GM06990 (cell line): ENCODE data around the gene MKKS.

Experiments
- DNase-seq: peaks from one replicate; pipeline ENCODE4 v3.0.0-alpha.2; 2011; ENCODE audit not compliant: insufficient read length; ENCODE audit errors: extremely low read depth
- H3K27me3 ChIP-seq: replicated peaks from 2 replicates; pipeline ENCODE4 v1.6.0; 2011; ENCODE audit warnings: low read length; ENCODE audit not compliant: control insufficient read depth, insufficient read depth
- H3K36me3 ChIP-seq: 2 replicates; pipeline ENCODE4 v1.5.1; 2011; ENCODE audit warnings: low read length; ENCODE audit not compliant: control insufficient read depth, insufficient read depth
- H3K4me3 ChIP-seq: replicated peaks from 2 replicates; pipeline ENCODE4 v1.5.1; 2011; ENCODE audit warnings: low read depth, mild to moderate bottlenecking, control low read depth, low read length
- TF ChIP-seq, protein P1 (sequence below): IDR thresholded peaks from 2 replicates; pipeline ENCODE4 v1.5.1; 2011; ENCODE audit warnings: low read length, control low read depth, mild to moderate bottlenecking, inconsistent platforms; ENCODE audit not compliant: insufficient read depth, poor library complexity, severe bottlenecking

The MKKS gene

DNA sequence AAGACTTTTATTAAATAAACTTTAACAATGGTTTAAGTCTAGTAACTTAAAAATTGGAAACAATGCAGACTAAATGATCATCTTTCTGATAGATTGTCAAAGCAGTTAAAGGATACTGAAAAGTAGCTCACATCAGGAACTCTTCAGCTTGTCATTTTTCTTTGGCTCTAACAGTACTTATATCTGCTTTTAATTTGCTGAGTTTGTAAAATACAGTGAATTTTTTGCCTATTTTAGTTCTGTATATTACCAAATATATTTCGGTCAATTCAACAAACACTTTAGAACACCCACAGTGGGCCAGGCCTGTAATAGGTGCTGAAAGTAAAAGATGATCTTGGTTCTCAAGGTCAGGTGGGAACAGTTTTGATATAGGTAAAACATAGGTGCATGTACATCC, 22.3 kb downstream of the MKKS start:
- Histone ChIP-seq H3K27me3 (no peaks in the 10 kb centered on the region), H3K36me3 (peaks cover 2% of the 10 kb centered on the region), H3K4me3 (no peak overlapping the region)
- DNase-seq, result no peak
- TF ChIP-seq, protein P1, sequence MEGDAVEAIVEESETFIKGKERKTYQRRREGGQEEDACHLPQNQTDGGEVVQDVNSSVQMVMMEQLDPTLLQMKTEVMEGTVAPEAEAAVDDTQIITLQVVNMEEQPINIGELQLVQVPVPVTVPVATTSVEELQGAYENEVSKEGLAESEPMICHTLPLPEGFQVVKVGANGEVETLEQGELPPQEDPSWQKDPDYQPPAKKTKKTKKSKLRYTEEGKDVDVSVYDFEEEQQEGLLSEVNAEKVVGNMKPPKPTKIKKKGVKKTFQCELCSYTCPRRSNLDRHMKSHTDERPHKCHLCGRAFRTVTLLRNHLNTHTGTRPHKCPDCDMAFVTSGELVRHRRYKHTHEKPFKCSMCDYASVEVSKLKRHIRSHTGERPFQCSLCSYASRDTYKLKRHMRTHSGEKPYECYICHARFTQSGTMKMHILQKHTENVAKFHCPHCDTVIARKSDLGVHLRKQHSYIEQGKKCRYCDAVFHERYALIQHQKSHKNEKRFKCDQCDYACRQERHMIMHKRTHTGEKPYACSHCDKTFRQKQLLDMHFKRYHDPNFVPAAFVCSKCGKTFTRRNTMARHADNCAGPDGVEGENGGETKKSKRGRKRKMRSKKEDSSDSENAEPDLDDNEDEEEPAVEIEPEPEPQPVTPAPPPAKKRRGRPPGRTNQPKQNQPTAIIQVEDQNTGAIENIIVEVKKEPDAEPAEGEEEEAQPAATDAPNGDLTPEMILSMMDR, result no peak

DNA sequence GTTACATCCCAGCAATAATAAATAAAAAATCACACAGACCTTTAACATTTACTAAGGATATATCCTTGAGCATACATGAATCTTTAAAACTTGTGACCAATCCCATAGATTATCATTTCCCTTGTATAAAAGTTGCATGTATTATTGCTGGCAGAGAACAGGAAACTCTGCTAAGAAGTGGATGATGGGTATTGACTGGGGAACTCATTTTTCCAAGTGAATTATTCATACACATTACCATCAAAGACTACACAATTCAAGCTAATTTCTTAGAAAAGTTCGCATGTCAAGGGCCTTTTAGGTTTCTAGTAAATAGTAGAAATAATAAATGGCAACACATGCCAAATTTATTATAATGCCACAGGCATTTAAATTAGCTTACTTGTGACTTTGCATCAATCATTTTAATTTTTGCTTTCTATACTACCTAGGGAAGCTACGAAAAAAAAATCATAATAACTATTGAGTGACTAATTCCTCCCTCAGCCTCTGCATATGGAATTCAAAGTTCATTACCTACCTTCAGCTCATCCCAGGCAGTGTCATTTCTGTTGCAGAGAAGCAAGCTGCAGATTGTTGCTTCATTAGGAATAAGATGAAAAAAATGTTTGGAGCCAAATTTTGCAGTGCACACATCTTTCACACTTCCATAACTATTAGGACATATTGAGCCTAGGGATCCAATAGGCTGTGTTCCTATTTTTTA, 25.8 kb downstream of the MKKS start:
- H3K27me3 ChIP-seq, result no peaks in the 10 kb centered on the region
- H3K36me3 ChIP-seq, result peaks cover 4% of the 10 kb centered on the region
- TF ChIP-seq, protein P1, result no peak
- no peak for DNase-seq
- H3K4me3 ChIP-seq, result no peak overlapping the region

DNA sequence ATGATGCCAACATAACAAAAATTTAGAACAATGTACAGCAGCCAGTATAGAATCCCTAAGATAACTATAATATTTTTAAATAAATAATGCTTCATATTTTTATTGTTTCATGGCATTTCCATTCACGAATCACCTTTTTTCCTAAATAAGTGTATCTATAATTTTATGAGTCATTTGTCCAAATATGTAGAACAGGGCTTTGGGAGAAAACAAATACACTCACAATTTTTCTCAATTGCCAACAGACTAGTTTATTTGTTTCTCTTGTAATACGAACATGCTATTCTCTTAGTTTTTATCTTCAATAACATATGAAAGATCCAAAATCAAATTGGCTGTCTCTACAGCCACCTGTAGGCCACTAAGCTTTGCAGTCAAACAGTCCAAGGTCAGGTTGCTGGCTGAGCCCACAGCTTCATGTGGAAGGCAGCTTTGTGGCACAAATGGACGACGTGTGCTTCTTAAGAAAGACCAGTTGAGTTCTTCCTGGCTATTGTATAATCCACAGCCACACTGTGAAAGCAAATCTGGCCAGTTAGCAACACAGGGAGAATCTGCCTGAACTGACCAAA, 29.0 kb downstream of the MKKS start:
- TF ChIP-seq, protein P1, result no peak
- DNase-seq, result no peak
- Histone ChIP-seq H3K4me3 (no peak overlapping the region), H3K27me3 (no peaks in the 10 kb centered on the region), H3K36me3 (peaks cover 2% of the 10 kb centered on the region; the same call in 1 of the 2 replicates)

DNA sequence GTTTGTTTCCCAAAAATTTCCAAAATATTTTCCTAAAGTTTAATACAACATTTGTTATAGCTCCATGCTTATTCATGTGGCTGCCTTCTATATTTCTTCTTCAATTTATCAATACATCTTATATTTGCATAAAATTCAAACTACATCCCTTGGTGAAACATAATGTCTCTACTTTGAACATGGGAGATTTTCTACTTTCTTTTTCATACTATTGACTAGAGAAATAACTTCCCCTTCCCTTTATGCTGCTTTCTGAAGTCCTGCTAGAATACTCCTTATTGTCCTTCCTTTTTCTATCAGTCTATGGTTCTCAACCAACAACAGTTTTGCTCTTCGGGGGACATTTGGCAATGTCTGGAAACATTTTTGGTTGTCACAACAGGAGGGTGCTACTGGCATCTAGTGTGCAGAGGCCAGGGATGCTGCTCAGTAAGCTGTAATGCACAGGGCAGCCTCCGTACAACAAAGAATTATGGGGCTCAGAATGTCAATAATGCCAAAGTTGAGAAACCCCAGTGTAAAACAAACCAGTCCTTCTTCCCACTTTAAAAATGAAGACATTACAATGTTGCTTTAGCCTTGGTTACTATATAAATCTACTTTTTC, 29.9 kb downstream of the MKKS start:
- DNase-seq, result no peak
- H3K36me3 ChIP-seq, result peaks cover 2% of the 10 kb centered on the region; the same call in 1 of the 2 replicates
- TF ChIP-seq, protein P1, result no peak
- H3K27me3 ChIP-seq, result no peaks in the 10 kb centered on the region
- no peak overlapping the region for H3K4me3 ChIP-seq

DNA sequence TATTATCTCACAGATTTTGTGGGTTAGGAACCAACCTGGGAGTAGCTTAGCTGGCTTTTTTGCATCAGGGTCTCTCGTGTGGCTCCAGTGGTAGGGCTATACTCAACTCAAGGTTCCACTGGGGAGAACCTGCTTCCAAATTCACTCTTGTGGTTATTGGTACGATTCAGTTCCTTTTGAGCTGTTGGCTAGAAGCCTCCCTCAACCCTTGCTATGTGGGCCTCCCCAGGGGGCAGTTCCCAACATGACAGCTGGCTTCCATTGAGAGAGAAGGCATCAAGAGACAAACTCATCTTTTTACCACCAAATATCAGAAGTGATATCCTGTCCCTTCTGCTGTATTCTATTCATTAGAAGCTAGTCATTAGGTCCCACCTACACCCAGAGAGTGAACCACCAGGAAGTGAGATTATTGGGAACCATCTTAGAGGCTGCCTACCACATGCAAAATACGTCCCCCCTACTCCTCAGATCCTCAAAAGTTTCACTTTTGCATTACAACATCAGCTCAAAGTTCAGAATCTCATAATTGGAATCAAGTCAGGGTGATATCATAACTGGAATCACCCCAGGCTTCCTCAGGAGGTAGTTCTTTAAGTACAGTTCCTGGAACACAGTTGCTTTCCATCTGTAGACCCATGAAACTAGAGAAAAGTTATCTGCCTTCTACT, 30.9 kb downstream of the MKKS start:
- TF ChIP-seq, protein P1, result no peak
- H3K27me3 ChIP-seq, result no peaks in the 10 kb centered on the region
- peaks cover 2% of the 10 kb centered on the region; the same call in 1 of the 2 replicates for H3K36me3 ChIP-seq
- no peak for DNase-seq
- no peak overlapping the region for H3K4me3 ChIP-seq
